HEK293T (cell line): ENCODE measurements around the gene RTN4RL1.
A peak's percentile ranks its signal among the peaks of the same experiment; 100 is the strongest.
"Not testable (repeated sequence)": the region's sequence is repeated elsewhere in the genome, so short reads cannot be mapped to it uniquely, and the experiment has no call there.

ENCODE experiments used
- CTCF ChIA-PET: fragments of 350-600 bp; formaldehyde crosslinking; extraction: SDS; loops from one replicate; lab custom pipeline; 2021; ENCODE audit warnings: antibody characterized with exemption, inconsistent platforms; lab: Yijun Ruan, JAX
- POLR2A ChIA-PET: fragments of 350-600 bp; formaldehyde crosslinking; extraction: SDS; loops from one replicate; lab custom pipeline; 2020; ENCODE audit warnings: antibody characterized with exemption, inconsistent platforms; lab: Yijun Ruan, JAX
- DNase-seq: peaks from one replicate; pipeline ENCODE4 v3.0.0; 2012; ENCODE audit warnings: mixed read lengths; ENCODE audit errors: extremely low spot score
- ARNT ChIP-seq: fragments of 450-650 bp; IDR thresholded peaks from 2 replicates; pipeline ENCODE4 v1.6.1; 2017; ENCODE audit warnings: mild to moderate bottlenecking
- BHLHE40 ChIP-seq: fragments of 450-650 bp; IDR thresholded peaks from 2 replicates; pipeline ENCODE4 v1.6.1; 2016; ENCODE audit warnings: mild to moderate bottlenecking, moderate library complexity, borderline replicate concordance
- CTBP1 ChIP-seq: fragments of 450-650 bp; IDR thresholded peaks from 2 replicates; pipeline ENCODE4 v1.6.1; 2016; ENCODE audit warnings: borderline replicate concordance
- ELF4 ChIP-seq: fragments of 450-650 bp; IDR thresholded peaks from 2 replicates; pipeline ENCODE4 v1.6.1; 2017; ENCODE audit warnings: antibody characterized with exemption
- FOXA1 ChIP-seq: fragments of 450-650 bp; IDR thresholded peaks from 2 replicates; pipeline ENCODE4 v1.6.1; 2016; ENCODE audit warnings: mild to moderate bottlenecking
- FOXK2 ChIP-seq: fragments of 450-650 bp; IDR thresholded peaks from 2 replicates; pipeline ENCODE4 v1.6.1; 2016; ENCODE audit warnings: mild to moderate bottlenecking
- FOXM1 ChIP-seq: fragments of 450-650 bp; IDR thresholded peaks from 2 replicates; pipeline ENCODE4 v1.6.1; 2017; ENCODE audit warnings: mild to moderate bottlenecking, borderline replicate concordance
- HDGF ChIP-seq: fragments of 450-650 bp; IDR thresholded peaks from 2 replicates; pipeline ENCODE4 v1.6.1; 2017; ENCODE audit warnings: antibody characterized with exemption, borderline replicate concordance
- L3MBTL2 ChIP-seq: fragments of 450-650 bp; conservative IDR thresholded peaks from 2 replicates; pipeline ENCODE4 v1.6.1; 2016; ENCODE audit warnings: mild to moderate bottlenecking
- LEF1 ChIP-seq: fragments of 450-650 bp; IDR thresholded peaks from 2 replicates; pipeline ENCODE4 v1.6.1; 2017; ENCODE audit warnings: mild to moderate bottlenecking, borderline replicate concordance
- NFRKB ChIP-seq: fragments of 450-650 bp; IDR thresholded peaks from 2 replicates; pipeline ENCODE4 v1.6.1; 2016; ENCODE audit warnings: mild to moderate bottlenecking, moderate library complexity
- PKNOX1 ChIP-seq: fragments of 450-650 bp; IDR thresholded peaks from 2 replicates; pipeline ENCODE4 v1.6.1; 2016
- SP1 ChIP-seq: fragments of 450-650 bp; IDR thresholded peaks from 2 replicates; pipeline ENCODE4 v1.6.1; 2017
- SUZ12 ChIP-seq: fragments of 450-650 bp; IDR thresholded peaks from 2 replicates; pipeline ENCODE4 v1.6.1; 2016; ENCODE audit warnings: mild to moderate bottlenecking
- TARDBP ChIP-seq: fragments of 450-650 bp; IDR thresholded peaks from 2 replicates; pipeline ENCODE4 v1.6.1; 2016
- ZNF384 ChIP-seq: fragments of 450-650 bp; IDR thresholded peaks from 2 replicates; pipeline ENCODE4 v1.6.1; 2016

RTN4RL1 gene

GRCh38 chr17:1989135-1989534 lies 36.0 kb downstream of the RTN4RL1 start:
- no peak for DNase-seq
- TF ChIP-seq FOXK2 = no peak
- TF ChIP-seq FOXM1 = no peak
- no peak for TF ChIP-seq SUZ12
- TF ChIP-seq BHLHE40 = no peak
- no peak for TF ChIP-seq HDGF
- TF ChIP-seq ZNF384 = no peak
- no peak for TF ChIP-seq LEF1
- TF ChIP-seq NFRKB = no peak
- TF ChIP-seq CTBP1 = no peak
- no peak for TF ChIP-seq PKNOX1
- ChIA-PET POLR2A (no interaction called here), CTCF (no interaction called here)

GRCh38 chr17:1986783-1987451 lies 38.2 kb downstream of the RTN4RL1 start:
- POLR2A ChIA-PET = no interaction called here
- CTCF ChIA-PET = no interaction called here
- TF ChIP-seq FOXK2 (no peak), BHLHE40 (no peak), NFRKB (no peak), HDGF (no peak), FOXM1 (no peak)
- no peak for DNase-seq

- no peak for TF ChIP-seq BHLHE40
- no peak for TF ChIP-seq SP1
- TF ChIP-seq PKNOX1 = peak; percentile 49
- no peak for TF ChIP-seq CTBP1
- ChIA-PET POLR2A (no interaction called here), CTCF (no interaction called here)
- DNase-seq = no peak
These were observed 39.4 kb downstream of the RTN4RL1 start for GRCh38 chr17:1985686-1986085.

- ChIA-PET CTCF (interaction anchor here (1.5 kb wide), 1 partner anchor 41 kb away, joined by 3 read pairs; no protein-coding TSS in a partner anchor), POLR2A (no interaction called here)
- no peak for TF ChIP-seq ELF4
- no peak for TF ChIP-seq L3MBTL2
- TF ChIP-seq LEF1 = no peak
- no peak for TF ChIP-seq SUZ12
- no peak for TF ChIP-seq CTBP1
- TF ChIP-seq PKNOX1 = no peak
- TF ChIP-seq FOXM1 = no peak
- TF ChIP-seq FOXK2 = no peak
- TF ChIP-seq SP1 = no peak
- TF ChIP-seq NFRKB = no peak
- no peak for TF ChIP-seq BHLHE40
- TF ChIP-seq FOXA1 = no peak
- no peak for TF ChIP-seq ZNF384
- no peak for TF ChIP-seq ARNT
- TF ChIP-seq TARDBP = no peak
- TF ChIP-seq HDGF = no peak
- DNase-seq = no peak
These were observed 40.0 kb downstream of the RTN4RL1 start for GRCh38 chr17:1985093-1985492.

- CTCF ChIA-PET = interaction anchor here (0.5 to 0.6 kb wide), 2 partner anchors 27 to 74 kb away, joined by 4 to 5 read pairs; no protein-coding TSS in a partner anchor
- peak; percentile 46; the same call in 1 of the 2 replicates for TF ChIP-seq ZNF384
- POLR2A ChIA-PET, DNase-seq: not testable (repeated sequence)
These were observed 42.3 kb downstream of the RTN4RL1 start for GRCh38 chr17:1982793-1983366.

GRCh38 chr17:1980665-1981250 lies 44.4 kb downstream of the RTN4RL1 start:
- DNase-seq = no peak
- TF ChIP-seq ELF4 (no peak), ARNT (no peak), ZNF384 (peak; percentile 46)
- POLR2A ChIA-PET = interaction anchor here (0.6 kb wide), 1 partner anchor 18 kb away, joined by 3 read pairs; no protein-coding TSS in a partner anchor
- CTCF ChIA-PET = interaction anchor here (1.2 kb wide), 1 partner anchor 24 kb away, joined by 3 read pairs; no protein-coding TSS in a partner anchor
